HepG2 (cell line): ENCODE results near the gene ZNF770. TPM values are rescaled to one million over a fixed set of nuclear protein-coding genes. Genes with fewer than 3 reads are reported as not detected.
A peak's percentile ranks its signal among the peaks of the same experiment; 100 is the strongest.

Source experiments
- CENPT ChIP-seq: sonication (generic); formaldehyde crosslinking; IDR thresholded peaks from 2 replicates; pipeline ENCODE4 v1.8.0; 2022; ENCODE audit warnings: low read depth, mild to moderate bottlenecking, moderate library complexity, missing genetic modification reagents
- ELK4 ChIP-seq: sonication (generic); formaldehyde crosslinking; IDR thresholded peaks from 2 replicates; pipeline ENCODE4 v1.9.0; 2021; ENCODE audit warnings: missing genetic modification reagents, borderline replicate concordance
- FOSL1 ChIP-seq: sonication (generic); formaldehyde crosslinking; IDR thresholded peaks from 2 replicates; pipeline ENCODE4 v1.9.0; 2021; ENCODE audit warnings: missing genetic modification reagents, borderline replicate concordance
- KDM5A ChIP-seq: fragments of 200-600 bp; sonication (generic); IDR thresholded peaks from 2 replicates; pipeline ENCODE4 v1.7.0; 2018; ENCODE audit warnings: antibody characterized with exemption, mild to moderate bottlenecking, low read length, borderline replicate concordance
- MAFG ChIP-seq: sonication (generic); formaldehyde crosslinking; IDR thresholded peaks from 2 replicates; pipeline ENCODE4 v1.5.1; 2020; ENCODE audit warnings: mild to moderate bottlenecking, missing genetic modification reagents
- MBD4 ChIP-seq: IDR thresholded peaks from 2 replicates; pipeline ENCODE4 v1.6.1; 2012; ENCODE audit warnings: low read length, inconsistent platforms, borderline replicate concordance
- MIXL1 ChIP-seq: IDR thresholded peaks from 2 replicates; pipeline ENCODE4 v1.6.1; 2016
- NFKB2 ChIP-seq: sonication (generic); formaldehyde crosslinking; IDR thresholded peaks from 2 replicates; pipeline ENCODE4 v1.4.0; 2020; ENCODE audit warnings: missing genetic modification reagents, borderline replicate concordance
- NFYC ChIP-seq: IDR thresholded peaks from 2 replicates; pipeline ENCODE4 v1.6.1; 2016; ENCODE audit warnings: missing genetic modification reagents, missing compliant biosample characterization
- POLR2G ChIP-seq: fragments of 200-400 bp; formaldehyde crosslinking; IDR thresholded peaks from 2 replicates; pipeline ENCODE4 v1.6.1; 2018; ENCODE audit warnings: mild to moderate bottlenecking, low read depth, low read length, moderate library complexity
- PRPF4 ChIP-seq: fragments of 200-400 bp; formaldehyde crosslinking; IDR thresholded peaks from 2 replicates; pipeline ENCODE4 v1.6.1; 2016; ENCODE audit warnings: low read length, low read depth; ENCODE audit not compliant: poor library complexity, severe bottlenecking
- RFX5 ChIP-seq: IDR thresholded peaks from 2 replicates; pipeline ENCODE4 v1.6.1; 2011; ENCODE audit warnings: low read depth, low read length, improper control_type of control experiment
- THAP9 ChIP-seq: sonication (generic); formaldehyde crosslinking; IDR thresholded peaks from 2 replicates; pipeline ENCODE4; 2020; ENCODE audit warnings: missing genetic modification reagents, mild to moderate bottlenecking, borderline replicate concordance
- USF2 ChIP-seq, 2 experiments: sonication (generic) in 1 of 2; formaldehyde crosslinking in 1 of 2; IDR thresholded peaks; 2 replicates each; pipeline versions ENCODE4 v1.5.1 to v1.6.1; 2011 to 2020; ENCODE audit warnings: borderline replicate concordance in 1 of 2, low read depth in 1 of 2, low read length in 1 of 2, mild to moderate bottlenecking in 1 of 2, missing genetic modification reagents in 1 of 2, moderate library complexity in 1 of 2
- ZNF343 ChIP-seq: sonication (generic); formaldehyde crosslinking; IDR thresholded peaks from 2 replicates; pipeline ENCODE4 v1.4.0; 2020; ENCODE audit warnings: mild to moderate bottlenecking, missing genetic modification reagents
- ZNF512 ChIP-seq: sonication (generic); formaldehyde crosslinking; IDR thresholded peaks from 2 replicates; pipeline ENCODE4 v1.4.0; 2020; ENCODE audit warnings: mild to moderate bottlenecking, missing genetic modification reagents
- ZNF549 ChIP-seq: sonication (generic); formaldehyde crosslinking; IDR thresholded peaks from 2 replicates; pipeline ENCODE4 v1.5.0; 2020; ENCODE audit warnings: missing genetic modification reagents
- ZNF678 ChIP-seq: sonication (generic); formaldehyde crosslinking; IDR thresholded peaks from 2 replicates; pipeline ENCODE4 v1.4.0; 2020; ENCODE audit warnings: mild to moderate bottlenecking, missing genetic modification reagents
- ZNF766 ChIP-seq: sonication (generic); formaldehyde crosslinking; IDR thresholded peaks from 2 replicates; pipeline ENCODE4 v1.5.0; 2020; ENCODE audit warnings: missing genetic modification reagents, borderline replicate concordance
- ZSCAN20 ChIP-seq: sonication (generic); formaldehyde crosslinking; IDR thresholded peaks from 2 replicates; pipeline ENCODE4 v1.4.0; 2020; ENCODE audit warnings: missing genetic modification reagents, mild to moderate bottlenecking, borderline replicate concordance
- ZSCAN25 ChIP-seq: sonication (generic); formaldehyde crosslinking; IDR thresholded peaks from 2 replicates; pipeline ENCODE4 v1.8.0; 2022; ENCODE audit warnings: mild to moderate bottlenecking, missing genetic modification reagents
- polyA plus RNA-seq, 8 experiments: library from polyadenylated mRNA; depleted of rRNA in 3 of 8; stranded (reverse) in 7 of 8; unstranded in 1 of 8; fragments of >200 nt; fragmentation: Illumina TruSeq in 4 of 8; extraction: Trizol in 4 of 8; gene quantifications; 2 replicates each; pipeline versions ENCODE4 v1.2.1 to v1.2.3, GENCODE V29; 2011 to 2016; ENCODE audit warnings: low read depth in 4 of 8, missing spikeins in 1 of 8, mixed read lengths in 1 of 8; ENCODE audit not compliant: insufficient read depth in 1 of 8
- total RNA-seq, 5 experiments: library from RNA; depleted of rRNA; stranded (reverse); fragments of >200 nt; fragmentation: Illumina TruSeq; extraction: Trizol; gene quantifications; 2 replicates each; pipeline ENCODE4 v1.2.3, GENCODE V29; 2016; ENCODE audit warnings: low read depth in 1 of 5

ZNF770 gene
- total and polyA plus RNA-seq, 2 of the 13 experiments (the other 11 are each of a cell fraction or from before 2014, with no cell fraction given): 15.5 to 33.1 TPM

- peak; percentile 24; the same call in 1 of the 2 replicates for TF ChIP-seq CENPT (CRISPR knock-in tag)
- TF ChIP-seq ZSCAN20 (CRISPR knock-in tag): peak; percentile 93
- no peak for TF ChIP-seq RFX5
- no peak for TF ChIP-seq MBD4
- TF ChIP-seq PRPF4: no peak
- TF ChIP-seq THAP9 (CRISPR knock-in tag): peak; percentile 82; the same call in 1 of the 2 replicates
- no peak for TF ChIP-seq MAFG
- peak; percentile 56; the same call in 1 of the 2 replicates for TF ChIP-seq ZNF343 (CRISPR knock-in tag)
- no peak for TF ChIP-seq ZNF678 (CRISPR knock-in tag)
- TF ChIP-seq KDM5A: peak; percentile 93
- TF ChIP-seq POLR2G: peak; percentile 96
- peak; percentile 89 for TF ChIP-seq ZSCAN25 (CRISPR knock-in tag)
- no peak for TF ChIP-seq ZNF512 (CRISPR knock-in tag)
- no peak for TF ChIP-seq ZNF766 (CRISPR knock-in tag)
- peak; percentile 75; the same call in 1 of the 2 replicates for TF ChIP-seq NFKB2
- no peak for TF ChIP-seq NFYC (CRISPR knock-in tag)
- peak; percentile 68 for TF ChIP-seq MIXL1 (CRISPR knock-in tag)
- TF ChIP-seq ELK4 (CRISPR knock-in tag): no peak
- TF ChIP-seq ZNF549: no peak
- 0 out of 2 replicates have a peak, but pooled peaks have one; percentile 33 for TF ChIP-seq FOSL1 (CRISPR knock-in tag)
- no peak for TF ChIP-seq USF2 (IDR thresholded peaks at IDR 0.05; ENCODE audit: low read depth, low read length)
- TF ChIP-seq USF2 (CRISPR knock-in tag; IDR thresholded peaks at IDR 0.05; ENCODE audit: borderline replicate concordance): no peak
Measured at GRCh38 chr15:34988027-34988902, at the start of gene ZNF770 (continued).
